ENCODE data around the gene BOC.

Gene BOC

GRCh38 chr3:113295463-113295862, 84.1 kb downstream of the BOC start:
- TF ChIP-seq, protein P1, sequence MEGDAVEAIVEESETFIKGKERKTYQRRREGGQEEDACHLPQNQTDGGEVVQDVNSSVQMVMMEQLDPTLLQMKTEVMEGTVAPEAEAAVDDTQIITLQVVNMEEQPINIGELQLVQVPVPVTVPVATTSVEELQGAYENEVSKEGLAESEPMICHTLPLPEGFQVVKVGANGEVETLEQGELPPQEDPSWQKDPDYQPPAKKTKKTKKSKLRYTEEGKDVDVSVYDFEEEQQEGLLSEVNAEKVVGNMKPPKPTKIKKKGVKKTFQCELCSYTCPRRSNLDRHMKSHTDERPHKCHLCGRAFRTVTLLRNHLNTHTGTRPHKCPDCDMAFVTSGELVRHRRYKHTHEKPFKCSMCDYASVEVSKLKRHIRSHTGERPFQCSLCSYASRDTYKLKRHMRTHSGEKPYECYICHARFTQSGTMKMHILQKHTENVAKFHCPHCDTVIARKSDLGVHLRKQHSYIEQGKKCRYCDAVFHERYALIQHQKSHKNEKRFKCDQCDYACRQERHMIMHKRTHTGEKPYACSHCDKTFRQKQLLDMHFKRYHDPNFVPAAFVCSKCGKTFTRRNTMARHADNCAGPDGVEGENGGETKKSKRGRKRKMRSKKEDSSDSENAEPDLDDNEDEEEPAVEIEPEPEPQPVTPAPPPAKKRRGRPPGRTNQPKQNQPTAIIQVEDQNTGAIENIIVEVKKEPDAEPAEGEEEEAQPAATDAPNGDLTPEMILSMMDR (IDR thresholded peaks at IDR 0.05) = no peak

- TF ChIP-seq, protein P1 (IDR thresholded peaks at IDR 0.05) = no peak
These were observed 85.9 kb downstream of the BOC start for GRCh38 chr3:113297287-113297686.

- TF ChIP-seq, protein P1 (IDR thresholded peaks at IDR 0.05) = no peak
These were observed 86.5 kb downstream of the BOC start for GRCh38 chr3:113297841-113298240.

DNA sequence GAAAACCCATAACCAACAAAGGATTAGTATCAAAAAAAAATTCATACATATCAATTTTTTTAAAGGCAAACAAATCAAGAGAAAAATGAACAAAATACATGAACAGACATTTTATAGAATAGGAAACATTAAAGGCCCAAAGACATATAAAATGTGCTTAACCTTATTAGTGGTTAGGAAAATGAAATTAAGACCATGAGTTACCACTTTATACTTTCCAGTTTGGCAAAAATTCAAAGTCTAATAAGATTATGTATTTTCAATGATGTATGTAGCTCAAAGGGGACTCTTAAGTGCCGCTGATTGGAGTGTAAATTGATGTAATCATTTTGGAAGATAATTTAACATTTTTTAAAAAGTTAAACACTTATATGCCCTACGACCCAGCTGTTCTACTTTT, 89.2 kb downstream of the BOC start:
- TF ChIP-seq, protein P1 (IDR thresholded peaks at IDR 0.05) = no peak

DNA sequence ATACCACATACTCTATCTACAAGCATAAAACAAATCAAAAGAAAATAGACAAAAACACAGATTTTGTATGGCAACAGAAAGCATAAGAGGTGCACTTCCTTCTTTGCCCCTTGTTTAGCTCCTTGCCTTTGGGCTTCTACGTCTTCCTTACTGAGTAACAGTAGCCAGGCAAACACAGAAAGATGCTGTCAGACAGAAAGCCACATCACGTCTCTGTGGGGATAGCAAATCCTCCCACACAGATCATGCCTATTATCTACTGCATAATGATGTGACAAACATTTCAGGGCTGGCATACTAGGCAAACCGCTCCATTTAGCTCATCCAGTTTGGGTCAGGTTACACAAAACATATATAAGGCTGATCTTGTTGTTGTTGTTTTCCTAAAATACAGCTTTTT, 92.7 kb downstream of the BOC start:
- TF ChIP-seq, protein P1 (IDR thresholded peaks at IDR 0.05) = no peak

DNA sequence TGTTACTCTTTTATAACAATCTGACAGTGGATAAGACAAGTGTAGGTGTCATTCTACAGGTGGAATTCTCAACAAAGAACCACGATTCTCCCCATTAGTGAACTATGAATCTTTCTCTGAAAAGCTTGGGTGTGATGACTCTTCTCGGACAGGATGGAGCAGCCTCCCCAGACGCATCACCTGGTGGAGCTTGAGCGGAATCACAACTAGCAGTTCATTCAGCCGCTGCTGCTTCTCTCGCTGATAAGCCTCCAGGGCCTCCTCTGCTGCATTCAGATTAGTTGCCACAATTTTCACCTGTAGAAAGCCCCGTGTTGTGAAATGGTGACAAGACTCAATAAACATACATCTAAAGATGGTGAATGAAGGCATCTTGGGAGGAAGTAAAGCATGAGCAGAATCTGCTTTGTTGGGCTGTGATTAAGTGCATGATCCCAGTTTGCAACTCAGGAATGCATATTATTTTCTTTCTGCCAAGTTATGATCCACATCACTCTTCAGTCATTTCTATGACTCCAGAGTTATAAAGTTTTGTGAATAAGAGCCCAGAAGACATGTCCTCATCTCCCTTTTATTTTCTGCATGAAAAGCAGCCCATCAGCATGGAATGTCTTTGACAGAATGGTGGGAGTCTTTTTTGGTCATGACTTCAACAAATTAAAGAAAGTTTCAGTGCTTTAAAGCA, 93.6 kb downstream of the BOC start:
- TF ChIP-seq, protein P1 (IDR thresholded peaks at IDR 0.05) = no peak

DNA sequence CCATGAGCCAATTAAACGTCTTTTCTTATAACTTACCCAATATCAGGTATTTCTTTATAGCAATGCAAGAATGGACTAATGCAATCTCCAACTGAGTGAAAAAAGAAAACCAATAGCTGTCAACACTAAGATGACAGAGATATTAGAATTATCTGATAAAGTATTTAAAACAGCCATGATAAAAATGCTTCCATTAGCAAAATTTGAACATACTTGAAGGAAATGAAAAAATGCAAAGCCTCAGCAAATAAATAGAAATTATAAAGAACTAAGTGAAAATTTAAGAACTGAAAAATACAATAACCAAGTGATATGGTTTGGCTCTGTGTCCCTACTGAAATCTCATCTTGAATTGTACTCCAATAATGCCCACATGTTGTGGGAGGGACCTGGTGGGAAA, 99.6 kb downstream of the BOC start:
- TF ChIP-seq, protein P1 (IDR thresholded peaks at IDR 0.05) = no peak

- TF ChIP-seq, protein P1 (IDR thresholded peaks at IDR 0.05) = no peak
These were observed 101.1 kb downstream of the BOC start for GRCh38 chr3:113312416-113312815.
